GM12801 (cell line): Measurements from ENCODE around the gene ZMYND10.

ENCODE experiments used
- TF ChIP-seq, protein P1 (sequence below): IDR thresholded peaks from one replicate; pipeline ENCODE4 v1.5.1; 2011; ENCODE audit warnings: control low read depth; ENCODE audit not compliant: insufficient read length; ENCODE audit errors: extremely low read depth

The ZMYND10 gene

DNA sequence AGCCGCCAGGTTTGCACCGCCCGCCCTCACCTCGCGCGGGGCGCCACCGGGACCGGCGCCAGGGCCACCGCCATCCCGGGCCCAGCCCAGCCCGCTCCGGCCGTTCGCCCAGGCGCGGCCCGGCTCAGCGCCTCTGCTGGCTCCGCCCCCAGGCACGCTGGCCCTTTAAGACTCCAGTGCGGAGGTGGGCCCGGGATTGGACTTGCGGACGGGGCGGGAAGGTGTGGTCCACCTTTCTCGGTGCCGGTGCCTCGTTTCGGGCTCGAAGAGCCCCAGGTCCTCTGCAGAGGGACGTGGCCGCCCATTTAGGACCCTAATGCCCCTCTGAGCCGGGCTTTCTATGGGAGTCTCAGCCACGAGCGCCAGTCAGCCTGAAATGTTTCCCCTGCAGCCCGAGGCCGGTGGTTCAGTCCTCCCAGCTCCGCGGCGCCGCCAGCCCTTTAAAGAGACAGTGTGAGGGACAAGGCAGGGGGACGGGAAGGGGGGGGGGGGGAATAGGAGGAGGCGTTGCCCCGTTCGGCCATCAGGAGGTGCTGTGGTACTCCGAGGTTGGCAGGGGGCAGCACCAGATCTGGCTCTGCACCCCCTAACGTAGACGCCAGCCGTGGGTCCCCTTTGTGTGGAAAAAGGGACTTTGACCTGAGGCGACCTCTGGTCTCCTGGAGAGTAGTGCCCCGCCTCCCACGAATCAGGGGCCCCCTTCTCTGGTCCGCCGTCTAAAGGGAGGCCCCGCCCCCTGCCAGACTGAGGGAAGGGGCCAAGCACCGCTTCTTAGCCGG lies 24.0 kb downstream of the ZMYND10 start:
- TF ChIP-seq, protein P1, sequence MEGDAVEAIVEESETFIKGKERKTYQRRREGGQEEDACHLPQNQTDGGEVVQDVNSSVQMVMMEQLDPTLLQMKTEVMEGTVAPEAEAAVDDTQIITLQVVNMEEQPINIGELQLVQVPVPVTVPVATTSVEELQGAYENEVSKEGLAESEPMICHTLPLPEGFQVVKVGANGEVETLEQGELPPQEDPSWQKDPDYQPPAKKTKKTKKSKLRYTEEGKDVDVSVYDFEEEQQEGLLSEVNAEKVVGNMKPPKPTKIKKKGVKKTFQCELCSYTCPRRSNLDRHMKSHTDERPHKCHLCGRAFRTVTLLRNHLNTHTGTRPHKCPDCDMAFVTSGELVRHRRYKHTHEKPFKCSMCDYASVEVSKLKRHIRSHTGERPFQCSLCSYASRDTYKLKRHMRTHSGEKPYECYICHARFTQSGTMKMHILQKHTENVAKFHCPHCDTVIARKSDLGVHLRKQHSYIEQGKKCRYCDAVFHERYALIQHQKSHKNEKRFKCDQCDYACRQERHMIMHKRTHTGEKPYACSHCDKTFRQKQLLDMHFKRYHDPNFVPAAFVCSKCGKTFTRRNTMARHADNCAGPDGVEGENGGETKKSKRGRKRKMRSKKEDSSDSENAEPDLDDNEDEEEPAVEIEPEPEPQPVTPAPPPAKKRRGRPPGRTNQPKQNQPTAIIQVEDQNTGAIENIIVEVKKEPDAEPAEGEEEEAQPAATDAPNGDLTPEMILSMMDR = no peak

DNA sequence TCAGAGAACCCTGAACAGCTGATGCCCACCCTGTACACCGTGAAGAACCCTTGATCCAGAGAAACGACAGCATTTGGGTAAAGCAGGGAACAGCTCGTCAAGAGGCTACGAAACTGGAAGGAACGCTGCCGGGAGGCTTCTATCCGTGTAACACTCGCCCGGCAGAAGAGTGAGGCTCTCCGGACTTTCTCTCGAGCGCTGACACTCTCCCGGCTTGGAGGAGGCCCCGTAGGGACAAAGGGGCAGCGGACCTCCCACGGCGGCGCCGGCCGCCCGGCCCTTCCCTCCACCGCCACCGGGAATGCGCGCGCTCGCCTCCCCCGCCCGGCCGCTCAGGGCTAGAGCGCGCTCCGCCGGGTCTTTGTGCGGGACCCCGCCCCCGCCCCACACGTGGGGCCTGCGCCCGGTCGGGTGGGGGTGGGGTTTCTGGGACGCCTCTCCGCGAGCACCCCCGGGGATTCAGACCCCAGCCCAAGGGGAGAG lies 24.6 kb downstream of the ZMYND10 start:
- TF ChIP-seq, protein P1 = no peak

DNA sequence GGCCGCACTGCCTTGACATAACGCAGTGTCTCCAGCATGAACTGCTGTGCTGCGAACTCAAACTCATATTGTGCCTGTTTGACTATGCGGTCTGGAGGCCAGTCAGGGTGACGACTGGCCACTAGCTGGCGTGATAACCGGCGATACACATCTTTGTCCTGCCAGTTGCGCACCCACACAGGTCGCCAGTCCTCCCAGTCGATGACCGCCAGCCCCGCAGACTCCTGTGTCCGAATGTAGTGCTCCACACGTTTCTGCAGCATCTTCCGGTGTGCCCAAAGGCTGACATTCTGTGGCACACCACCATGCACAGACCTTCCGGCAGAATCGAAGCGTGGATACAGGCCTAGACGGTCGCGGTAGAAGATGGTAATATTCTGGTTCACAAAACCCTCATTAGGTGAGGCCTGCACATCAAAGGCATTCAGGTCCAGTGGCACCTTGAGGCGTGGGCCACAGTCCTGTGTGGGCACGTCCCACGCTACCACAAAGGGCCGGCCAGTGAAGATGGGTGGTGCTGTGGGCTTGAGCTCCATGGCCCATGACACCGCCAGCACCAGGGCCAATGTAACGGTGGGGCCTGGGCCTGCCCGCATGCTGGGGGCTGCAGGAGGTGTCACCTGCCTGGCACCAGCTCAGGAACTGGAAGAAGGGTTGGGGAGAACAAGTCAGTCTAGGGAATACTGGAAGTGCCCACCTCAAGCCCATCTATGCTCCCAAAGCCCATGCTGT lies 25.5 kb downstream of the ZMYND10 start:
- TF ChIP-seq, protein P1 = no peak

DNA sequence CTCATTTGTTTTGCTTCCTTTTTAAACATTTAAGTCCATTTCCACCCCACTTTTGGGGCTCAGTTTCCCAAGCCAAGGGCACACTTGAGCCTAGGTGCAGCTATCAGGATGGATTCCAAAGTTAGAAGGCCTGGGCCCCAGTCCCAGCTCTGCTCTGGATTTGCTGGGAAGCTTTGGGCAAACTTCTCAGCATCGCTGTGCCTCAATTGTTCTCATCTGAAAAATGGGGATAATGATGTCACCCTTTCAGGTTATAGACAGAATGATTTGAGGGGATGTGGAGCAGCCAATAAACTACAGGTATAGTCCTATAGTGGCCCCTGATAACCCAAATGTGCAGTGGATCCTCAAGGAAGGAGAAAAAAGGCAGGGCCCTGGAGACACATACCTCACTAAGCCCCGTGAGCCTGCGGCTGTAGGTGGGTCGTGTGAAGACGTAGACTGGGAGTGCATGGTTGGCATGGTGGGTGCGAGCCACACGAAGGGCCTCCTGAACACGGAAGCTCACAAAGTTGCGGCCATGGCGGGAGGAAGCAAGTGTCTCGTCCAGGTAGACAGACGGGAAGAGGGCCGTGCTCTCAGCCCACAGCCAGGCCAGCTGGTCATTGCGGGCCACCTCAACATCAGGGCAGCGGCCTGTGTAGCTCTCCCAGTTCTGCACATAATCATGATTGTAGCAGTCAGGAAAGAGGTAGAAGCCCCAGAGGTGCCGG lies 26.2 kb downstream of the ZMYND10 start:
- TF ChIP-seq, protein P1 = no peak

DNA sequence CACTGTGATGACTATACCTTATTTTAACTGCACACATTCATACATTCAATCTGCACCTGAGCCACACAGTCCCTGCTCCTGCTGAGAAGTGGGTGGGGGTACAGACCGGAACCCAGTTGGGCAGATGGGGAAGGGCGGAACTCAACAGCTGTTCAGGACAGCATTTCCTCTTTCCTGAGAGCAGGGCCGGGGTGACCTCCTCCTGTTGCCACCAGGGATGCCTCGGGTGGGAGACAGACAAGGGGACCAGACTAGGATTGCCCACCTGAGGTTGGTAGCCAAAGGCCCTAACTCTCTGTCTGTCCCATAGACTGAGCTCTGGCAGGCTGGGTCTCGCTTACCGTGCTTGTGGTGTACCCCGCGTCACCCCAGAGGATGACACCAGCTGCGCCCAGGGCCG lies 26.9 kb downstream of the ZMYND10 start:
- TF ChIP-seq, protein P1 = no peak

- TF ChIP-seq, protein P1 = no peak
These were observed 27.4 kb downstream of the ZMYND10 start for GRCh38 chr3:50318163-50318562.

DNA sequence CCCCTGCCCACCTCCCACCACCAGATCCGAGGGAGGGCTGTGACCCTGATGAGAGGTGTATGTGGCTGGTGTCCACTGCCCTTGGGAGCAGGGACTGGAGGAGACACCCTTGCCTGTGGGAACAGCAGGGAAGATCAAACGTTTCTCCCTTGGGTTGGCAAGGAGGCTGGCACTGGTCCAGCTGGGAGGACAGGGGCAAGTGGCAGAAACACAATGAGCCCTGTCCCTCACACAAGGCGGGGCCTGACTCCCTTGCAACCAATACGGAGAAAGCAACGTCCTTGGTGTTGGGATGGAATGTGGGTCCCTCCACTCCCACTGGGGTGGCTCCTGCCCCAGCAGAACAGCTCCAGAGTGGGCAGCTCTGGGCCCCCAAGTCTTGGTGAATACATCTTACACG lies 28.2 kb downstream of the ZMYND10 start:
- TF ChIP-seq, protein P1 = no peak
